Astrocyte (in vitro differentiated cells and primary cell): ENCODE measurements around the gene TTC7B. TPM values are rescaled to one million over a fixed set of nuclear protein-coding genes. Genes with fewer than 3 reads are reported as not detected.

Experiments used
- DNase-seq: peaks from one replicate; pipeline ENCODE4 v3.0.0-alpha.2; 2010; ENCODE audit warnings: low read depth
- FAIRE-seq: peaks from 2 replicates; lab custom pipeline; 2011; peaks lifted over from hg19 to GRCh38; lab: Jason Lieb, UNC
- H2AFZ ChIP-seq: 2 replicates; pipeline ENCODE4 v1.6.0; 2012; ENCODE audit warnings: low read depth, low read length, inconsistent platforms
- H3K27ac ChIP-seq: 2 replicates; pipeline ENCODE4 v1.5.1; 2011; ENCODE audit warnings: low read depth, low read length, inconsistent platforms
- H3K27me3 ChIP-seq: 2 replicates; pipeline ENCODE4 v1.6.0; 2011; ENCODE audit warnings: low read length, inconsistent platforms; ENCODE audit not compliant: insufficient read depth
- H3K36me3 ChIP-seq: 2 replicates; pipeline ENCODE4 v1.5.1; 2011; ENCODE audit warnings: low read length, inconsistent platforms; ENCODE audit not compliant: insufficient read depth
- H3K4me1 ChIP-seq: 2 replicates; pipeline ENCODE4 v1.5.1; 2011; ENCODE audit warnings: low read length, inconsistent platforms; ENCODE audit not compliant: insufficient read depth
- H3K4me2 ChIP-seq: 2 replicates; pipeline ENCODE4 v1.6.0; 2012; ENCODE audit warnings: low read length, inconsistent platforms
- H3K4me3 ChIP-seq: 2 replicates; pipeline ENCODE4 v1.5.1; 2011; ENCODE audit warnings: low read depth, mild to moderate bottlenecking, low read length, inconsistent platforms; ENCODE audit not compliant: insufficient read depth
- H3K79me2 ChIP-seq: 2 replicates; pipeline ENCODE4 v1.6.0; 2012; ENCODE audit warnings: mild to moderate bottlenecking, low read length, inconsistent platforms; ENCODE audit not compliant: insufficient read depth
- H3K9ac ChIP-seq: 2 replicates; pipeline ENCODE4 v1.6.0; 2012; ENCODE audit warnings: mild to moderate bottlenecking, low read length, inconsistent platforms
- H3K9me3 ChIP-seq: 2 replicates; pipeline ENCODE4 v1.5.1; 2012; ENCODE audit warnings: low read depth, mild to moderate bottlenecking, low read length, inconsistent platforms; ENCODE audit not compliant: insufficient read depth
- H4K20me1 ChIP-seq: 2 replicates; pipeline ENCODE4 v1.6.0; 2012; ENCODE audit warnings: low read length, inconsistent platforms; ENCODE audit not compliant: insufficient read depth
- H3K27ac Mint-ChIP-seq: one replicate; pipeline ENCODE4 v1.8.0; 2021; ENCODE audit warnings: mild to moderate bottlenecking, mixed read lengths; ENCODE audit not compliant: unreplicated experiment
- H3K27me3 Mint-ChIP-seq: one replicate; pipeline ENCODE4 v1.8.0; 2021; ENCODE audit warnings: low read depth, mixed read lengths; ENCODE audit not compliant: unreplicated experiment
- H3K36me3 Mint-ChIP-seq: one replicate; pipeline ENCODE4 v1.8.0; 2021; ENCODE audit warnings: low read depth, mixed read lengths; ENCODE audit not compliant: unreplicated experiment
- H3K4me1 Mint-ChIP-seq: one replicate; pipeline ENCODE4 v1.8.0; 2021; ENCODE audit warnings: low read depth, mixed read lengths; ENCODE audit not compliant: unreplicated experiment
- H3K4me3 Mint-ChIP-seq: one replicate; pipeline ENCODE4 v1.8.0; 2021; ENCODE audit warnings: mild to moderate bottlenecking, moderate library complexity, mixed read lengths; ENCODE audit not compliant: unreplicated experiment
- H3K9me3 Mint-ChIP-seq: one replicate; pipeline ENCODE4 v1.8.0; 2021; ENCODE audit warnings: mild to moderate bottlenecking, mixed read lengths; ENCODE audit not compliant: unreplicated experiment
- EZH2 ChIP-seq: IDR thresholded peaks from 2 replicates; pipeline ENCODE4 v1.6.1; 2012; ENCODE audit warnings: mild to moderate bottlenecking, low read length, inconsistent platforms; ENCODE audit not compliant: insufficient read depth
- total RNA-seq: library from RNA; stranded (reverse); gene quantifications from 2 replicates; pipeline ENCODE4 v1.2.1, GENCODE V29; 2021
- TF ChIP-seq, protein P1 (sequence below): IDR thresholded peaks from 2 replicates; pipeline ENCODE4 v1.5.1; 2011; ENCODE audit warnings: low read depth, mild to moderate bottlenecking, inconsistent platforms, low read length, moderate library complexity; ENCODE audit not compliant: insufficient read depth

Gene TTC7B
- total RNA-seq, 1 donor from 2014 or later: 42.1 TPM

DNA sequence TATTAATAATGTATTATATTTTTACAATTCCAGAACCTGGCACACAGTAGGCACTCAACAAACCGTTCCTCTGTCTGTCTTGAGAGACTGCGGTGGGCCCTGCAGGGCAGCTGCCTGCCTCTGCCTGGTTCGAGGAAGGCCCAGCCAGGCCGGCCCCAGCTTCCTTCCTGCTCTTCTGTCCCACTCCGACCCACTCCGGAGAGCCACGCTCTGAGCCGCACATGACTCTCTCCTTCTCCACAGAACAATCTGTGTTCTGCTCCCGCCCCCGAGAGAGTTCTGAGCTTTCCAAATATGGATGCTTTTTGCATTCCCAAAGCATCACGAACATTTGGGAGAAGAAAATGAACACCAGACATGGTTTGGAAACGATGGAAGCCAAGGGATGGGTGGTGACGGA lies 57.3 kb downstream of the TTC7B start:
- no peak for TF ChIP-seq EZH2
- TF ChIP-seq, protein P1, sequence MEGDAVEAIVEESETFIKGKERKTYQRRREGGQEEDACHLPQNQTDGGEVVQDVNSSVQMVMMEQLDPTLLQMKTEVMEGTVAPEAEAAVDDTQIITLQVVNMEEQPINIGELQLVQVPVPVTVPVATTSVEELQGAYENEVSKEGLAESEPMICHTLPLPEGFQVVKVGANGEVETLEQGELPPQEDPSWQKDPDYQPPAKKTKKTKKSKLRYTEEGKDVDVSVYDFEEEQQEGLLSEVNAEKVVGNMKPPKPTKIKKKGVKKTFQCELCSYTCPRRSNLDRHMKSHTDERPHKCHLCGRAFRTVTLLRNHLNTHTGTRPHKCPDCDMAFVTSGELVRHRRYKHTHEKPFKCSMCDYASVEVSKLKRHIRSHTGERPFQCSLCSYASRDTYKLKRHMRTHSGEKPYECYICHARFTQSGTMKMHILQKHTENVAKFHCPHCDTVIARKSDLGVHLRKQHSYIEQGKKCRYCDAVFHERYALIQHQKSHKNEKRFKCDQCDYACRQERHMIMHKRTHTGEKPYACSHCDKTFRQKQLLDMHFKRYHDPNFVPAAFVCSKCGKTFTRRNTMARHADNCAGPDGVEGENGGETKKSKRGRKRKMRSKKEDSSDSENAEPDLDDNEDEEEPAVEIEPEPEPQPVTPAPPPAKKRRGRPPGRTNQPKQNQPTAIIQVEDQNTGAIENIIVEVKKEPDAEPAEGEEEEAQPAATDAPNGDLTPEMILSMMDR: no peak

DNA sequence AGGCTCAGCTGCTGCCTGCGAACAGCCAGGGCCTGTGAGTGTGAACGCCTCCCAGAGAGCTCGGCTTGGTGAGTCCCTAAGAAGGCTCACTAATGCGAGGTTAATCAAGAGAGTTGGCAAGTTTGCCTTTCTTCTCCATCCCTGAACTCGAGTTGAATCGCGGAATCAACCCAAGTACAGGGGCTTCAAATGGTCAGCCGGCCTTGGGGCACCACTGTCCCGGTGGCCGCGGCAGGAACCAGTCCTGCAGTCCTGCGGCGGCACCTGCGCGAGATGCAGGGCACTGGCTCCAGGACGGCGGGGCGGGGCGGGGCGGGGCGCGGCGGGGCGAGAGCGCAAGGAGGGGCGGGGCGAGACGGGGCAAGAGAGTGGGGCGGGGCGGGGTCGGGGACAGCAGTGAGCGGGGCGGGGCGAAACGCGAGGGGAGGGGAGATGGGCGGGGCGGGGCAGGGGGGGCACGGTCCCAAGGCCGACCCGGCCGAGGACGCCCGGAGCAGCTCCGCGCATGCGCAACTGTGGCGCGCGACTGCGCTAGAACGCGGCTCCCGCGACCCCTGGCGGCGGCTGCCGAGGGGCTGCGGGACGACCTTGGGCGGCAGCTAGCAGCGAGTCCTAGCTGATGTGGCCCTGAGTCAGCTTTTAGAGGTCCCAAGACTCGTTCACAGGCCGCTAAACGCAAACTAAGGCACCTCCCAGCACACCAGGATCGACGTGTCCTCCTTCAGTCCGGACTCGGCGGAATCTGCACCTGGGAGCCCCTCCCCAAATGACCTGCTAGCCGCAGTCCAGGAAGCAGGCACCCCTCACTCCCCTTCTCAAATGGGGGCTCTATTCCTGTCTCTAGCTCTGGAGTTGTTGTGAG lies 58.0 kb downstream of the TTC7B start:
- Histone ChIP-seq H3K4me1 (no peaks in the 10 kb centered on the region), H3K27me3 (no peaks in the 10 kb centered on the region), H3K9me3 (no peaks in the 10 kb centered on the region), H3K9ac (peak overlapping the region; percentile 85), H3K4me2 (peak overlapping the region; percentile 95), H3K36me3 (no peaks in the 10 kb centered on the region), H3K27ac (peak overlapping the region; percentile 57), H3K79me2 (no peaks in the 10 kb centered on the region), H2AFZ (peak overlapping the region; percentile 99), H4K20me1 (peaks cover 3% of the 10 kb centered on the region), H3K4me3 (peak overlapping the region; percentile 72)
- no peaks in the 10 kb centered on the region for H3K27me3 Mint-ChIP-seq
- H3K9me3 Mint-ChIP-seq: peaks cover 4% of the 10 kb centered on the region
- H3K4me3 Mint-ChIP-seq: peak overlapping the region; percentile 69
- no peak for FAIRE-seq
- H3K36me3 Mint-ChIP-seq: peaks cover 5% of the 10 kb centered on the region
- DNase-seq: peak; percentile 61
- peak overlapping the region; percentile 54 for H3K27ac Mint-ChIP-seq
- TF ChIP-seq, protein P1: peak; percentile 51
- TF ChIP-seq EZH2: no peak
- H3K4me1 Mint-ChIP-seq: peaks cover 3% of the 10 kb centered on the region

More for the DNA sequence above, 57.3 kb downstream of the TTC7B start:
- H3K9me3 ChIP-seq: no peaks in the 10 kb centered on the region
- H3K4me1 ChIP-seq: no peaks in the 10 kb centered on the region
- H3K27me3 ChIP-seq: no peaks in the 10 kb centered on the region
- Mint-ChIP-seq H3K9me3 (peaks cover 4% of the 10 kb centered on the region), H3K4me1 (peaks cover 3% of the 10 kb centered on the region), H3K27ac (no peak overlapping the region), H3K27me3 (no peaks in the 10 kb centered on the region), H3K36me3 (peaks cover 5% of the 10 kb centered on the region), H3K4me3 (peak overlapping the region; percentile 69)
- no peak for FAIRE-seq
- H4K20me1 ChIP-seq: peaks cover 3% of the 10 kb centered on the region
- H3K79me2 ChIP-seq: no peaks in the 10 kb centered on the region
- peak overlapping the region; percentile 72 for H3K4me3 ChIP-seq
- DNase-seq: no peak
- no peaks in the 10 kb centered on the region for H3K36me3 ChIP-seq
- H3K27ac ChIP-seq: peak overlapping the region; percentile 6
- peak overlapping the region; percentile 99 for H2AFZ ChIP-seq
- peak overlapping the region; percentile 85 for H3K9ac ChIP-seq
- H3K4me2 ChIP-seq: peak overlapping the region; percentile 95

DNA sequence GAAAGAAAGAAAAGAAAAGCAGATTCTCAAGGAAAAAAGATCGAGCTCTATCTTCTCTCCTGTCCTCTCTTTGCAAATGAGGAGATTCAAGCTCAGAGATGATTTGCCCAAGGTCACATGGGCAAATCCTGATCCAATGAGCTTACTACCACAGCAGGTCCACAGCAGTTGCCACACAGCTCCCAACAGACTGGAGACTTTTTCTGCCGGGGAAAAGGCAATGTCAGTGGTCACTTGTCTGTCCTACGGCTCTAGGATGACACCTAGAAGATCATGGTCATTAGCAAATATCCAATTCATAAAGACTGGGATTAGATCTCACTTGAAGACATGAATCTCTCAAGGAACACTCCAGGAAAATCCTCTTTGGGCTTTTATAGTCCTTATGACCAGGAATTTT lies 58.8 kb downstream of the TTC7B start:
- no peak overlapping the region for H3K27ac ChIP-seq
- Mint-ChIP-seq H3K36me3 (peaks cover 3% of the 10 kb centered on the region), H3K27ac (peak overlapping the region; percentile 13), H3K9me3 (peaks cover 2% of the 10 kb centered on the region), H3K27me3 (no peaks in the 10 kb centered on the region), H3K4me1 (peaks cover 3% of the 10 kb centered on the region), H3K4me3 (peak overlapping the region; percentile 63)
- no peaks in the 10 kb centered on the region for H3K27me3 ChIP-seq
- no peaks in the 10 kb centered on the region for H3K9me3 ChIP-seq
- DNase-seq (no peak), FAIRE-seq (no peak)
- no peaks in the 10 kb centered on the region for H3K79me2 ChIP-seq
- peaks cover 3% of the 10 kb centered on the region for H4K20me1 ChIP-seq
- H3K4me2 ChIP-seq: peak overlapping the region; percentile 86
- H3K9ac ChIP-seq: no peak overlapping the region
- H3K36me3 ChIP-seq: no peaks in the 10 kb centered on the region
- TF ChIP-seq EZH2: no peak
- TF ChIP-seq, protein P1: no peak
- no peak overlapping the region for H2AFZ ChIP-seq
- no peak overlapping the region for H3K4me3 ChIP-seq
- no peaks in the 10 kb centered on the region for H3K4me1 ChIP-seq
